Stomach smooth muscle (tissue), 2 donors: ENCODE results near the gene CHD1L.
"Not testable (repeated sequence)": the region's sequence is repeated elsewhere in the genome, so short reads cannot be mapped to it uniquely, and the experiment has no call there.

ENCODE experiments used
- H3K27ac ChIP-seq: one replicate; pipeline ENCODE4 v1.7.0; 2013; ENCODE audit warnings: mild to moderate bottlenecking, low read length, inconsistent platforms
- H3K27me3 ChIP-seq, 2 donors: one replicate each; pipeline ENCODE4 v1.7.0; 2013; ENCODE audit warnings: low read length in 2 of 2; ENCODE audit not compliant: insufficient read depth in 2 of 2, control insufficient read depth in 1 of 2
- H3K36me3 ChIP-seq, 2 donors: one replicate each; pipeline ENCODE4 v1.7.0; 2013; ENCODE audit warnings: low read length in 2 of 2; ENCODE audit not compliant: control insufficient read depth in 2 of 2, insufficient read depth in 2 of 2
- H3K4me1 ChIP-seq: one replicate; pipeline ENCODE4 v1.7.0; 2013; ENCODE audit warnings: low read length; ENCODE audit not compliant: control insufficient read depth, insufficient read depth
- H3K4me3 ChIP-seq, 2 donors: one replicate each; pipeline ENCODE4 v1.7.0; 2013; ENCODE audit warnings: low read length in 2 of 2
- H3K9ac ChIP-seq, 2 donors: one replicate each; pipeline ENCODE4 v1.7.0; 2013; ENCODE audit warnings: low read length in 2 of 2, mild to moderate bottlenecking in 1 of 2
- H3K9me3 ChIP-seq, 2 donors: one replicate each; pipeline ENCODE4 v1.7.0; 2013; ENCODE audit warnings: low read length in 2 of 2; ENCODE audit not compliant: control insufficient read depth in 2 of 2
- donor health status: healthy.
- donor health status: Pancreatic carcinoma.

CHD1L gene

GRCh38 chr1:147242449-147243227 is at the start of gene CHD1L:
Gene CHD1L, plus strand, starts transcription at chr1:147242684. Its CDS starts 20 bp downstream, at chr1:147242704.
- Histone ChIP-seq H3K27ac (peak within 1 kb of the TSS; percentile 78), H3K27me3 (no peaks in the 10 kb centered on the region), H3K9me3 (no peaks in the 10 kb centered on the region), H3K4me1 (no peaks in the 10 kb centered on the region), H3K36me3 (no peaks in the 10 kb centered on the region), H3K9ac (peak within 1 kb of the TSS; percentile 78 to 81), H3K4me3 (peak within 1 kb of the TSS; percentile 85 to 96)

- not testable (repeated sequence) for H3K4me3 ChIP-seq, H3K9ac ChIP-seq, H3K36me3 ChIP-seq, H3K9me3 ChIP-seq, H3K4me1 ChIP-seq, H3K27me3 ChIP-seq, H3K27ac ChIP-seq
Measured at GRCh38 chr1:147197324-147197723, 45.2 kb upstream of the CHD1L start.

- Histone ChIP-seq H3K9me3 (no peaks in the 10 kb centered on the region), H3K36me3 (no peaks in the 10 kb centered on the region), H3K9ac (no peak overlapping the region), H3K27me3 (no peaks in the 10 kb centered on the region), H3K4me3 (no peak overlapping the region), H3K27ac (no peak overlapping the region), H3K4me1 (no peaks in the 10 kb centered on the region)
Measured at GRCh38 chr1:147201276-147201675, 41.2 kb upstream of the CHD1L start.

DNA sequence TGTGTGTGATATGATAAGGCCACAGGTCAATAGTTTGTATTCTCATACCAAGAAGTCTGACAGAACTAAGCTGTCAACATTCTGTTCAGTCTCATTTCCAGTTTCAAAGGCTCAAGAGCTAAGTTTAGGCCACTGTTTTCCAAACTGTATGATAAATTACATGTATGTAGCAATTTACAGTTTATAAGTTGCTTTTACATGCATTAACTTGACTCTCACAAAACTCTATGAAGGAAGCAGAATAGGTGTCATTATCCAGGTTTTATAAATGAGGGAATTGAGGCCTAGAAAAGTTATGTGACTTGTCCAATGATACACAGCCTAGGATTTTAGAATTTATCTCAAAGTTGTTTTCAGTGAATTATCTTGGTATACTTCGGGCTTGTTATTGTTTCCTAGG is 40.7 kb upstream of the CHD1L start:
- H3K27me3 ChIP-seq, result no peaks in the 10 kb centered on the region
- H3K4me1 ChIP-seq, result no peaks in the 10 kb centered on the region
- no peaks in the 10 kb centered on the region for H3K36me3 ChIP-seq
- H3K27ac ChIP-seq, result no peak overlapping the region
- no peaks in the 10 kb centered on the region for H3K9me3 ChIP-seq
- no peak overlapping the region for H3K9ac ChIP-seq
- H3K4me3 ChIP-seq, result no peak overlapping the region

GRCh38 chr1:147202576-147202975 is 39.9 kb upstream of the CHD1L start:
- H3K27ac ChIP-seq, result no peak overlapping the region
- no peak overlapping the region for H3K9ac ChIP-seq
- H3K27me3 ChIP-seq, result no peaks in the 10 kb centered on the region
- H3K4me3 ChIP-seq, result no peak overlapping the region
- H3K36me3 ChIP-seq, result no peaks in the 10 kb centered on the region
- no peaks in the 10 kb centered on the region for H3K9me3 ChIP-seq
- no peaks in the 10 kb centered on the region for H3K4me1 ChIP-seq

GRCh38 chr1:147204080-147204479 is 38.4 kb upstream of the CHD1L start:
- H3K27ac ChIP-seq, result no peak overlapping the region
- H3K9ac ChIP-seq, result no peak overlapping the region
- no peak overlapping the region for H3K4me3 ChIP-seq
- no peaks in the 10 kb centered on the region for H3K36me3 ChIP-seq
- no peaks in the 10 kb centered on the region for H3K9me3 ChIP-seq
- H3K4me1 ChIP-seq, result no peaks in the 10 kb centered on the region
- H3K27me3 ChIP-seq, result no peaks in the 10 kb centered on the region

GRCh38 chr1:147207192-147207591 is 35.3 kb upstream of the CHD1L start:
- Histone ChIP-seq H3K4me1 (no peaks in the 10 kb centered on the region), H3K9me3 (no peaks in the 10 kb centered on the region), H3K27ac (no peak overlapping the region), H3K27me3 (no peaks in the 10 kb centered on the region), H3K4me3 (no peak overlapping the region), H3K36me3 (no peaks in the 10 kb centered on the region), H3K9ac (no peak overlapping the region)

DNA sequence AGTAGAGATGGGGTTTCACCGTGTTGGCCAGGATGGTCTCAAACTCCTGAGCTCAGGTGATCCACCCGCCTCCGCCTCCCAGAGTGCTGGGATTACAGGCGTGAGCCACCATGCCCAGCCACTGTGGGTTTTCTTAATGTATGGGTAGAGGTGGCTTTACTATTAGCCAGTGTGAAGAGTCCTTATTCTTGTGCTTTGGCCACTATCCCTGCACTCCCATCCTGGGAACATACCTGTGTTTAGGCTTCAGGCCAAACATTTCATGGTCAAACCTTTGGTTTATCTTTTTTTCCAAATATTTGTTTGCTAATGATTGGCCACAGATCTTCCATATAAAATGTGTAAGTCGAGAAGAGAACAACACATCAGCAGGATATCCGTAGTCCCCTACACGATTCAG is 33.9 kb upstream of the CHD1L start:
- H3K27ac ChIP-seq, result no peak overlapping the region
- H3K27me3 ChIP-seq, result no peaks in the 10 kb centered on the region
- no peak overlapping the region for H3K4me3 ChIP-seq
- H3K9me3 ChIP-seq, result no peaks in the 10 kb centered on the region
- no peak overlapping the region for H3K9ac ChIP-seq
- H3K4me1 ChIP-seq, result no peaks in the 10 kb centered on the region
- no peaks in the 10 kb centered on the region for H3K36me3 ChIP-seq

DNA sequence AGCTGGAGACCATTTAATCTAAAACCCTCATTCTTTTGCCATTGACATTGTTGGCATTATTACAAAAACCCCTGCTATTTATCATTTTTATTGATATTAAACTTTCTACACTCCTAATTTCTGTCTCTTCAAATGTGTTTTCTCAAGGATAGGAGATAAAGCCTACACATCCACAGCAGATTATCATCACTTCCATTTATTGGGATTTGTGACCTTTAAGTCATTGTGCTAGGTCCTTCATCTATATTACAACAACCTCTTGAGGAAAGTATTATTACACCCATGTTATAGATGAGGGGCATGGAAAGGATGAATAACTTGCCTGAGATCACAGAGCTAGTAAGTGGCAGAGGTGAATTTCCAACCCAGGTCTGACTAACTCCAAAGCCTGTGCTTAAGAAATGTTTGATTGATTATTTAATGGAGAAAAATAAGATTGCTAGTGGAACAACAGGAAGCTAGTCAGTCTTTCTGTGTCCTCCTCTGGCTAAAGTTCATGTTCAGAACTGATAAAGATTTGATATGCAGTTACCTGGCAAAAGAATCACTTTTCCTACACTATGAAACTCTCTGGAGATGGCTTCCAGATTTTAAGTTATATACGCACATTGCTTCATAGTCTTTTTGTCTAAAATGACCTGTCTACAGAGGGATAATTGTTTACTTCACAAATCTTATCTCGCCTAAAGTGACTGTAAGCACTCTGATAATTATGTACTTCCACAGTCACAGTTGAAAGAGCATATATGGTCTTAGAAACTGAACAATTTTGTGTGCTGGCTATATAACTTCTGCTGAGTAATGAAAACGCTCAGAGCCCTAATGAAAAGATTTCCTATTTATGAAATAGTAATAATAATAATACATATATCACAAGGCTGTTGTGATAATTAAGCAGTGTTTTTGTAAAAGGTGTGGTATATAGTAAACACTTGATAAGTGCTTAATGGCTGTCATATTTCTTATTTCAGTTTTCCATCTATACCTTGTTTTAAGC is 32.4 kb upstream of the CHD1L start:
- H3K4me1 ChIP-seq, result no peaks in the 10 kb centered on the region
- H3K27ac ChIP-seq, result no peak overlapping the region
- no peak overlapping the region for H3K4me3 ChIP-seq
- no peak overlapping the region for H3K9ac ChIP-seq
- H3K27me3 ChIP-seq, result no peaks in the 10 kb centered on the region
- no peaks in the 10 kb centered on the region for H3K9me3 ChIP-seq
- no peaks in the 10 kb centered on the region for H3K36me3 ChIP-seq

GRCh38 chr1:147210987-147211386 is 31.5 kb upstream of the CHD1L start:
- Histone ChIP-seq H3K9me3 (no peaks in the 10 kb centered on the region), H3K9ac (no peak overlapping the region), H3K27ac (no peak overlapping the region), H3K4me1 (no peaks in the 10 kb centered on the region), H3K36me3 (no peaks in the 10 kb centered on the region), H3K4me3 (no peak overlapping the region), H3K27me3 (no peaks in the 10 kb centered on the region)
